HG03108 (cell line): ENCODE data around the gene SH3RF3.

ENCODE experiments used
- ATAC-seq: cut with Tn5 transposase; IDR thresholded peaks from one replicate; pipeline ENCODE4 v1.9.1; 2021; ENCODE audit warnings: moderate library complexity; ENCODE audit not compliant: unreplicated experiment

Gene SH3RF3

DNA sequence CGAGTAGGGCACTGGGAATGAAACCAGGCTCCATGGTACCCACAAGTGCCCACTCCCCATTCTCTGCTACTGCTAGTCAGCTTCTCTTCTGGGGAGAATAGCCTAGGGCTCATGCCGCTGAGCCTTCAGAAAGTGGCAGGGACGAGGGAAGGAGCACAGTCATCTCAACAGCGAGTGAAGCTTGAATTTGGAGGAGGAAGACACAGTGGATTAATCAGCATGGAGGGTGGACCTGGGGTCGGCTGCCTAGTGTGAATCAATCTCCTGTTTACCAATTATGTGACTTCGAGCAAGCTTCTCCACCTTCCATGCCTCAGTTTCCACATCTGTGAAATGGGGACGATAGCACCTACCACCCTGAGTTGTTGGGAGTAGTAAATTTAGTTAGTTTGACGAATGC is 327.8 kb downstream of the SH3RF3 start:
- no peak for ATAC-seq

- no peak for ATAC-seq
Observed at GRCh38 chr2:109457366-109457765, 328.4 kb downstream of the SH3RF3 start.

DNA sequence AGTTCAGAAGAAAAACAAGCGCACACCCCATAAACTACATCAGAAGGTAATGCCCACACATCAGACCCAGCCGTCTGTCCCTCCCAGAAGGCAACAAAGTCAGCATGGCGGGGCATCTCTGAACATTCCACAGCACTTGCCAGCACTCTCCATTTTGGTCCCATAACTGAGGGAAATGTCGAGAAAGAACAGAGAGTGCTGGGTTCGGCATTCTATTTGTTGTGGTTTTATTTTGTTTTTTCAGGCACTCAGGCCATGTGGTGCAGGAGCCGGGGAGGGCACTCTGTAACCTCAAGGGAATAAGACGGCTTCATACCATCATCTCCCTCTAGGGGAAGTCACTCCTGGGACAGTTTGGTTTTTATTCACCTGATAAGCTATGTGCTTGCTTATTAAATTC is 328.8 kb downstream of the SH3RF3 start:
- no peak for ATAC-seq

- no peak for ATAC-seq
Observed at GRCh38 chr2:109458512-109458911, 329.5 kb downstream of the SH3RF3 start.

- no peak for ATAC-seq
Observed at GRCh38 chr2:109459485-109459884, 330.5 kb downstream of the SH3RF3 start.

GRCh38 chr2:109460553-109461324 is 331.7 kb downstream of the SH3RF3 start:
- no peak for ATAC-seq

- ATAC-seq = no peak
Observed at GRCh38 chr2:109463236-109463635, 334.2 kb downstream of the SH3RF3 start.

DNA sequence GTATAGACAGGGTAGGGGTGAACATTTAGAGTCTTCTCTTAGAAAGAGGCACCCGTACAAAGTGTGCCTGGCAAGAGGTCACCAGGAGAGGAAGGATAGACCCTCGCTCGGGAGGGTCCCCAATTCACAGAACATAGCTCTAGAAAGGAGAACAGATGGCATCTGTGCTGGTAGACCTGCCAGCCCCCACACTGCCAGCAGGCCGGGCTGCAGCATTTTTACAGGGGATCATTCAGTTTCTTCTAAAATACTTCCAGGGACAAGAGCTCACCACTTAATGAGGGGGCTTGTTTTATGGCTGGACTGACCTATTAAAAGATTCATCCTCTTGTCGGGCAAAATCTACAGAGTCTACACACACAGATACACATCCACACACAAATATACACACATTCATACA is 334.9 kb downstream of the SH3RF3 start:
- no peak for ATAC-seq

- no peak for ATAC-seq
Observed at GRCh38 chr2:109466674-109467575, 337.9 kb downstream of the SH3RF3 start.

- ATAC-seq = no peak
Observed at GRCh38 chr2:109467701-109468100, 338.7 kb downstream of the SH3RF3 start.

DNA sequence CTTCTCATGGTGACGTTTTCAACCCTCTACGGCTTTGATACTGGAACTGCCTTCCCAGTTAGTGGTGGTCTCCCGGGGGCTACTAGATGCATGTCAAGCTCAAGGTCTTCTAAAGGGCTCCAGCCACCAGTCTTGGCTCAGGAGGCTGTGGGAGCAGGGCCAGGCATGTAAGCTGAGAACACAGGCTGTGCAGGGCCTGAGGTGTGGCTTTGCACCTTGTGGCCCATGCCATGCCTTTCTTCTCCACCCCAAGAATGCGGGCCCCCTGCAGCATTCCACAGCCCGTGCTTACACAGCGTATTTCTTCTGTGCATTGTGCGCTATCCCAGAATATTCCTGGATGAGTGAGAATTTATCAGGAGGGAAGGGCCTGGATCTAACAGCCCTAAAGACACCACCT is 339.9 kb downstream of the SH3RF3 start:
- no peak for ATAC-seq

DNA sequence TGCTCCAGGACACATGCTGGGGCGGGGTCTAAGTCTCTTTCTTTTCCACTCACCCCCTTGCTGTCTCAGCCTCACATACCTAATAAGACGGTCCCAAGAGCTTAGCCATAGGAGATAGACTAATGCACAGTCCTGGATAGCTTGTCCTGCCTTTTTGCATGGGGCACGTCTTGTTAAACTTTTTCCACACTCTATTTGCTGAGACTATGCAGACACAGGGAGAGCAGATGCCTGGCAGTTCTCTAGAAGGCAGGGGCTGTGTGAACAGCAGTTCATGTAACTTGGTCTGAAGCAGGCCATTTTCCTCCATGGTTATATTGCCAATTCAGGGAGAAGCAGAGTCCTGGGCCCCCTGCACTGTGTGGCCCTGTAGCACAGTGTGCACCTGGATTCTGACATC is 342.7 kb downstream of the SH3RF3 start:
- no peak for ATAC-seq

GRCh38 chr2:109472331-109472959 is 343.4 kb downstream of the SH3RF3 start:
- no peak for ATAC-seq

DNA sequence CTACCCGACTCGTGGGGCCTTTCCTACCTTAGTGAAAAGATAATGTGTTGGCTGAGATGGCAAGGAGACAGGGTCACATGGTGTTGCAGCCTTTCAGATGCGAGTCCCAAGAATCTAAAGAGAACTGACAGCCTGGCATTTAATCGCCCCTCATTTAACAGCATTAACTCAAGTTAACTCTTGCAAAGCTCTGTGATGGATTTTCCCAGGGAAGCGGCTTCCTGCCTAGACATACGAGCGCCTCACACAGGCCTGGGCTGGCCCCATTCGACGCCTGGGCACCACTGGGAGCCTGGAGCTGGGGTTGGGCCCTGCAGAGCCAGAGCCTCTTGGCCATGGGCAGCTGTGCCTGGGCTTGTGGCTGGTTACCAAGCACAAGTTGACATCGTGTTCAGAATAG is 344.0 kb downstream of the SH3RF3 start:
- ATAC-seq = no peak

- no peak for ATAC-seq
Observed at GRCh38 chr2:109473616-109474318, 344.8 kb downstream of the SH3RF3 start.

- no peak for ATAC-seq
Observed at GRCh38 chr2:109474319-109474825, 345.4 kb downstream of the SH3RF3 start.

DNA sequence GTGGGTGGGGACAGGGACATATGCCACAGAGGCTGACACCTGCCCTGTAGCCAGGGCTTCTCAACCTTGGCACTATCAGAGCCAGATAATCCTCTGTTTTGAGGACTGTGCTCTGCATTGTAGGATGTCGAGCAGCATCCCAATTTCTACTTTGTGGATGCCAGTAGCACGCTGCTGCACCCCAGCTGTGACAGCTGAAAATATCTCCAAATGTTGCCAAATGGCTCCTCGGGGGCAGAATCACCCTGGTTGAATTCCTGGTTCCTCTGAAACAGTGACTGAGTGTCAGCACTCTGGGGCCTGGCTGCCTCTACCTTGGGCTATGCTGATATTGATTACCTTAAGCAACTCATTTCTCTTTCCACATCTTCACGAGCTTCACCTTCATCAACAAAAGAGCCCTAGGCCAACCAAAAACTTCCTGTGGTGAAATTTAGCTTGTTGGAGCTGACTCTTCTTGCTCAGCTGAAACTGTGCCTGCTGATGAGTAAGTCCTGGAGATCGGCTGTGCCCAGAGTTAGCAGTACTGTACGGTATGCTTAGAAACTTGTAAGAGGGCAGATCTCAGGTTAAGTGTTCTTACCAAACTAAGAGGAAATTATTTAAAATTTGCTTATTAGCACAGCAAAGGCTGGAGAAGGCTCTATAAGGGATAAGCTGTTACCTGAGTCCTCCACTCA is 346.7 kb downstream of the SH3RF3 start:
- no peak for ATAC-seq

DNA sequence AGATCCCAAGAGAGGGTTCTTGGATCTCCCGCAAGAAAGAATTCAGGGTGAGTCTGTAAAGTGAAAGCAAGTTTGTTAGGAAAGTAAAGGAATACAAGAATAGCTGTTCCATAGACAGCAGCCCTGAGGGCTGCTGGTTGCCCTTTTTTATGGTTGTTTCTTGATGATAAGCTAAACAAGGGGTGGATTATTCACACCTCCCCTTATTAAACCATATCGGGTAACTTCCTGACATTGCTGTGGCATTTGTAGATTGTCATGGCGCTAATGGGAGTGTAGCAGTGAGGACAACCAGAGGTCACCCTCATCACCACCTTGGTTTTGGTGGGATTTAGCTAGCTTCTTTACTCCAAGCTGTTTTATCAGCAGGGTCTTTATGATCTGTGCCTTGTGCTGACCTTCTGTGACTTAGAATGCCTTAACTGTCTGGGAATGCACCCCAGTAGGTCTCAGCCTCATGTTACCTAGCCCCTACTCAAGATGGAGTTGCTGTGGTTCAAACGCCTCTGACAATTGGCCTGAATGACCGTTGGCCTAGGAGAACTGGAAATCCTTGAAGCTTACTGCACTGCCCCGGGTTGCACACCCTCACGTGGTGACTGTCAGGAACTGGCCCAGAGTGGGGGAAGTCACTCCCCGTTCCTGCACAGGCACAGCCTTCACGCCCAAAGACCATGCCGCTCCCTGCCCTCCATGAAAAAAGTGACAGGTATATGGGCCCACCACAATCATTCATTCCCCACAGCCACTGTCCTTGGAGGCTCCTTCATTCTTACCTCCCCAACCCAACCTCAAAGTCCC is 347.8 kb downstream of the SH3RF3 start:
- no peak for ATAC-seq

DNA sequence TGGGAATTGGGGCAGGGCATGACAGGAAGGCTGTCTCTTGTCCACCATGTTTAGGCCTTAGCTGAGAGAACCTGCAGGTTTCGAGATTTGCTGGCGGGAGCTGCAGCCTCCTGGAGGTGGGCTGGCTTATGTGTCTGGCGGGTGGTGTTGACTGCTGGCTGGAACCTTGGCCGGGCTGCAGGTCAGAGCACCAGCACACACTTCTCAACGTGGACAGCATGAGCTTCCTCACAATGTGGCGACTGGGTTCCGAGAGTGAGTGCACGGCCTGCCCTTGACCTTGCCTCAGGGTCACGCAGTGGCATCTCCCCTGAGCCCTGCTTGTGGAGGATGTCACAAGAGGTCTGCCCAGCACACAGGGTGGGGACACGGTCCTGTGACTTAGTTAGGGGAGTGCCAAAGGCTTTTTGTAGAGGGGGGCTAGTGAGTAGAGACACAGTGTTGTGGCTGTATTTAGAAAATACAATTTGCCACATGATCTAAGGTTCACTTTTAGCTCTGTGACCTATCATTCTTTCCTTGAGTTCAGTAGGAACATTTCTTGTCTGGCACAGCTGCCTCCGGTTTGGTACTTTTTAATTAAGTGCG is 350.0 kb downstream of the SH3RF3 start:
- no peak for ATAC-seq
